Kidney tubule cell (primary cell): Measurements from ENCODE around the gene RFTN1.
A peak's percentile ranks its signal among the peaks of the same experiment; 100 is the strongest.
"Not testable (repeated sequence)": the region's sequence is repeated elsewhere in the genome, so short reads cannot be mapped to it uniquely, and the experiment has no call there.

Experiments used
- DNase-seq: peaks from one replicate; pipeline ENCODE4 v3.0.0-alpha.2; 2018; ENCODE audit warnings: low spot score

RFTN1 gene

GRCh38 chr3:16506884-16507577 lies 6.5 kb downstream of the RFTN1 start:
- peak; percentile 10 for DNase-seq

- no peak for DNase-seq
Observed at GRCh38 chr3:16506451-16506850, 7.0 kb downstream of the RFTN1 start.

- no peak for DNase-seq
Observed at GRCh38 chr3:16504692-16505091, 8.8 kb downstream of the RFTN1 start.

- no peak for DNase-seq
Observed at GRCh38 chr3:16504242-16504641, 9.3 kb downstream of the RFTN1 start.

GRCh38 chr3:16503191-16503776 lies 10.2 kb downstream of the RFTN1 start:
- no peak for DNase-seq

GRCh38 chr3:16502347-16502908 lies 11.1 kb downstream of the RFTN1 start:
- DNase-seq: no peak

- no peak for DNase-seq
Observed at GRCh38 chr3:16501376-16501775, 12.1 kb downstream of the RFTN1 start.

GRCh38 chr3:16500911-16501310 lies 12.6 kb downstream of the RFTN1 start:
- DNase-seq: no peak

GRCh38 chr3:16500093-16500492 lies 13.4 kb downstream of the RFTN1 start:
- no peak for DNase-seq

GRCh38 chr3:16499351-16499750 lies 14.1 kb downstream of the RFTN1 start:
- no peak for DNase-seq

GRCh38 chr3:16498130-16498890 lies 15.2 kb downstream of the RFTN1 start:
- no peak for DNase-seq

GRCh38 chr3:16496408-16497222 lies 16.9 kb downstream of the RFTN1 start:
- peak; percentile 22 for DNase-seq

GRCh38 chr3:16496008-16496407 lies 17.5 kb downstream of the RFTN1 start:
- no peak for DNase-seq

- no peak for DNase-seq
Observed at GRCh38 chr3:16494814-16495431, 18.6 kb downstream of the RFTN1 start.

GRCh38 chr3:16494094-16494493 lies 19.4 kb downstream of the RFTN1 start:
- DNase-seq: no peak

- no peak for DNase-seq
Observed at GRCh38 chr3:16490062-16490619, 23.4 kb downstream of the RFTN1 start.

- not testable (repeated sequence) for DNase-seq
Observed at GRCh38 chr3:16489326-16490061, 24.0 kb downstream of the RFTN1 start.

- DNase-seq: no peak
Observed at GRCh38 chr3:16488637-16489036, 24.9 kb downstream of the RFTN1 start.

GRCh38 chr3:16487511-16488175 lies 25.9 kb downstream of the RFTN1 start:
- no peak for DNase-seq

GRCh38 chr3:16486951-16487480 lies 26.5 kb downstream of the RFTN1 start:
- no peak for DNase-seq
